ENCODE data around the gene RAB29.

The RAB29 gene

DNA sequence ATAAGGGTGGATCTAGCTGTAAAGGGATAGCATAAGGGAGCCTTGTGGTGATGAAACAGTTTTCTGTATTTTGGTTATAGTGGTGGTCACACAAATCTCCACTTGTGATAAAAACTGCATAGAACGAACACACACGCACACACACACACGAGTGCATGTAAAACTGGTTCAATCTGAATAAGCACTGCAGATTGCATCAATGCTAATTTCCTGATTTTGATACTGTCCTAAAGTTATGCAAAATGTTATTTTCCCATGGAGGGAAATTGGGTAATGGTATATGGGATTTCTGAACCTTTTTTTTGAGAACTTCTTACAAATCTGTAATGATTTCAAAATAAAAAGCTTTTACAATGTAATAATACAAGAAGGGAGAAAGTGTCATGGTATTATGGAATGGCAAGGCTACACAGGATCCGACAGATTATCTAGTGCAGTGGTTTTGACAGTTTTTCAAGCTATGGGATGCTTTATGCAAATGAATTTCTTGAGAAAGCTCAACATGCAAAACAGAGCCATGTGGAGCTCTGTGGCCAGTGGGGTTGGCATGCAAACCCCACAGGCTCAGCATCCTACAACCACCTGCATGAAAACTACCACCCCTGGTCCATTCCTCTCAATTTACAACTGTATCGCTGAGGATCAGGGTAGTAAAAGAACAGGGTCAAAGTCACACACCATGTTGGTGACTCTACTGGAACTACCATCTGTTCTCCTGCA is 18.9 kb upstream of the RAB29 start:
- DNase-seq (ENCODE audit: low read depth in 2 of 2), result no peak

DNA sequence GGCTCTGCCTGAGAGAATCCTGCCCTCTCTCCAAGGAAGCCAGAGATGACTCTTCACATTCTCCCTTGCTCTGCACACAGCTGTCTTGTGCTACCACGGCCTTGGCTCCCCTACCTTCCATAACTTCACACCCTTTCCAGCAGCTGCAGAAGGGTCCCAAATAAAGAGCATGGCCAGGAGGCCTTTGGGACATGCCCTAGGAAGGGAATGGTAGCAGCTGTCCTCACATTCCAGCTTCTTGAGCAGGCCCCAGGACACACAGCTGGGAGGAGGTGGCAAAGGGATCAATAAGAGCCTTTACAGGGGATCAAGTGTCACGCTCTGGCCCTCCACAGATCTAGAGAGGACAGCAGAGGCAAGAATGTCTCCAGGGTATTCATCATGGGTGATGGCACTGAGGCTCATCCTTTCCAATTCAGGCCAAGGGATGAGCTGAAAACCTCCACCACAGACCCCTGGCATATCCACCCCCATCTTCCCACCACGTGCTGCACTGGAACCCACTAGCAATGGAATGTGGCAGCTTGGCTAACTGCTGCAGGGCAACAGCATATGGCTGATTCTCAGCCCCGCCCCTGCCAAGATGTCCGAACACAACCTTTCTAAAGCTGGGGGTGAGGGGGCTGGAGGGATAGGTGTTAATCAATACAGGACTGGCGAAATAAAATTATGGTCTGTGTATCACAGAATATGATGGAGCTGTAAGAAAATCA is 17.8 kb upstream of the RAB29 start:
- no peak for DNase-seq (ENCODE audit: low read depth in 2 of 2)

DNA sequence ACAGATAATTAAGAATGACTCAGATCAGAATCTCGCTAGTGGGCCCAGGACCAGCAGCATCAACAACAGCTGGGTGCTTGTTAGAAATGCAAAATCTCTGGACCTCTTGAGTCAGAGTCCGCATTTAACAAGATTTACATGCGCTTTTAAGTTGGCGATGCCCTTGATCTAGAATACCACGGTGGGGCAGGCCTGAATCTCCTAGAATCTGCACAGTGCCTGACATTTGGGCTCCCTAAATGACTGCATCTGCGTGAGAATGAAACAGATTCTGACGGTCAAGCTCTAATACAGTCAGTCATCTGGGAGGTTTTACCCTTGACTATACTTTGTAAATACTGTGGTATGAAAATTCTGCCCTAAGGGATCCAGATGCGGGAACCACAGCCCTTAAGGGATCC is 17.2 kb upstream of the RAB29 start:
- no peak for DNase-seq (ENCODE audit: low read depth in 2 of 2)

DNA sequence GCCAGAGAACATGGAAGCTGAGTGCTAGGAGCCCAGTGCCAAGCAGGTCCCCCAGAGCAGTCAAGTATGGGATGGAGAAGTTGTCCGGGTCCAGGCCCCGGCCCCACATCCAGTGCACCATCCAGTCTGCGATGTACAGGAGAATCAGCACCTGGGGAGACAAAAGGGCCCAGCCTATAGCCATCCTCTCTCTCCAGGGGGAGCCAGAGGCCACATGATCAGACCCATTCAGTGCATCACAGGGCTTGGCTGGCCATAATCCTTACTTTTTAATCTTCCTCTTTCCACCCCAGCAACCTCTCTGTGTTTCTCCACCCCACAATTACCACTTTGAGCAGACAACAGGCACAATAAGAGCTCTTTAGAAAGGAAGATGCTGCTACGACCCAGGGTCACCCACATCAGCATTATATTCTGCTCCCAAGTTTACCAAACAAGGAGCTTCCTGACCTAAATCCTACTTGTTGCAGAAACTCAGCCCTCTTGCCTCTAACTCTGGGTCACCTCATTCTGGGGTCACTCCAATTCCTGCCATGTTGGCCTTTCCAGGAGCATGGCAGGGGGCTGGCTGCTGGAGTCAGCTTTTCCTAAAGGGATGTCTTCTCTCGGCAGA is 16.4 kb upstream of the RAB29 start:
- DNase-seq (ENCODE audit: low read depth in 2 of 2), result peak; percentile 35 to 42

DNA sequence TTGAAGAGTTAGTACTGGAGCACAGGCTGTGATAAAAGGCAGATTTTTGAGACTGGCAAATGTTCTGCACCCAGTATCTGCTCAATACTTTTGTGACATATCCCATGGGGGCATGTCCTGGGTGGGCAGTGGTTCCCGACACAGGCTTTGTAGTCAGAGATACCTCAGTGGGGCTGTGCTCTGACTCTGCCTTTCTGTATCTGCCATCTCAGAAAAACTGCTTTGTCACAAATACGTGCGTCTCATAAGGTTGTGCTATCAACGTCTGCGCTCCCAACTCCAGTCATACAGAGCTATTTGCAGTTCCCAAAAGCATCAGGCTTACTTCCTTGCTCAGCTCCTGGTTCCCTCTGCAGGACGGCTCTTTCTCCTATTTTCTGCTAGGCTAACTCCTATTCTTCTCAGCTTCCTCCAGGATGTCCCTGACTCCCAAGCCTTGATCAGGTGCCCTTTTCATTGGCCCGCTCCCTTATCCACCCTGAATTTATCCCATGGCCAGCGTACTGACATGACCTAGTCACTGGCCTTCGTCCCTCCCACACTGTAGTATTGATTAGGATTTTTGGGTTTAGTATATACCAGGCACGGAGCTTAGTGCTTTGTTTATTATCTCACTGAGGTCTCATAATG is 12.1 kb upstream of the RAB29 start:
- DNase-seq (ENCODE audit: low read depth in 2 of 2), result no peak

DNA sequence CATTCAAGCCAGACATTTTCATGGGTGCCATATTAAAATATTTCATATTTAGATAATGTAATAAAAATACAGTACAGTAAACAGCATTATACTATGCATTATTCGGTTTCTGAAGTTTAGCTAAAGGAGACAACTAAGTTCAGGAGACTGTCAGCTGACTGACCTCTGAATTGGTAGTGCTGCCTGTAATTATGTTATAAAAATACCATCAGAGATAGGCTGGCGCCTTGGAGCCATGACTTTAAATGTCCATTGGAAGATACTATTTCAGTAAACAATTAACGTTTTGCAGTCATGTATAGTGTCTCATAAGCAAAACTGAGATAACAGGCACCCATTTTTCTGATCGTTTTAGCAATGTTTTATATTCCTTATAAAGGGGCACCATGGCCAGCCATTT is 11.3 kb upstream of the RAB29 start:
- DNase-seq (ENCODE audit: low read depth in 2 of 2), result no peak

DNA sequence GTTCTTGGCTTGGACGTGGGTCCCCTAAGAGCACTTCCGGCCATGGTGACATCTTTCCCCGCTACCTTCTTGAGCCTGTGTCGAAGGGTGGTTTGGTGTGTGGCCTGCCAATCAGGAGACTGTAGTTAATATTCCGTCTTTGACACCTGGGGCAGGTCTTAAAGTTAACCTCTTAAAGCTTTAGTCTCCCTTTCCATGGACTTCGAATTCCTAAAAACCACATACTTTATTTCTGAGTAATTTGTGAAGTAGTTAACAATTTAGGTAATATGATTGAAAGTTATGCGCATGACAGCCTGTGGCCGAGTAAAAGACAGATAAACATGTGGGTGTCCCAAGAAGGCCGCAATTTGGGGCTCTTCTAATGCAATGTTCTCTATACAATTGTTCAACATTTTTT is 10.2 kb upstream of the RAB29 start:
- DNase-seq (ENCODE audit: low read depth in 2 of 2), result no peak

DNA sequence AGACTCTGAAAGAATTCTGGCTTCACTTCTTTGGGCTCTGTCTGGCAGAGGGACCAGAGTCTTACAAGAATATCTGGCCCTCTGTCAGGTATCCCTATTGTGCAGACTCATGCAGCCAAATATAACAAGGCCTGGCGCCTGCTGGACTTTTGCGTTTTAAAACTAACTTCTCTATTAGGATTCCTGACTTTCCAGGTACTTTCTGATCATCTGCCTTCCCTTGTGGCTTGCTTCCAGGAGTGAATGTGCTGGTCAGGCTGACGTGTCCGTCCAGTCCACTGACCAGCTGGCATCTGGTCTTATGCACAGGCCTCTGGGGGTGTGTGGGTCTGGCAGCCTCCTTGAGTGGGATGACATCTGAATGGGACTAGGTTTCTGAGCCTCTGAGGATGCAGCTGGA is 8.6 kb upstream of the RAB29 start:
- DNase-seq (ENCODE audit: low read depth in 2 of 2), result no peak

DNA sequence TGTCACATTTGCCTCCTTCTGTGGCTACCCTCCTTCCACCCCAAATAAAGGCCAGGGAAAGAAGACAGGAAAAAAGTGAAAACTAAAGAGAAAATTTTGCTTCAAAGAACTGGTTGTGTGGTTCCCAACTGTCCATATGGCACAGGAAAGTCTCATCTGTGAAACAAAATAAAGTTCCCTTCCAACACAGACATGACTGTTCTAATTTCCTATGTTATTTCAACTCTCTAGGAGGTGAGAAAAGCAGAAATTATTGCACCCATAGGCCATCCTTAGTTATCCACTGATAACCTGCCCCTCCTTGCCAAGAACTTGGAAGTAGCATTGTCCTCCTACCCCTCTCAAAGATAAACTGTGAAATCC is 8.1 kb upstream of the RAB29 start:
- no peak for DNase-seq (ENCODE audit: low read depth in 2 of 2)

DNA sequence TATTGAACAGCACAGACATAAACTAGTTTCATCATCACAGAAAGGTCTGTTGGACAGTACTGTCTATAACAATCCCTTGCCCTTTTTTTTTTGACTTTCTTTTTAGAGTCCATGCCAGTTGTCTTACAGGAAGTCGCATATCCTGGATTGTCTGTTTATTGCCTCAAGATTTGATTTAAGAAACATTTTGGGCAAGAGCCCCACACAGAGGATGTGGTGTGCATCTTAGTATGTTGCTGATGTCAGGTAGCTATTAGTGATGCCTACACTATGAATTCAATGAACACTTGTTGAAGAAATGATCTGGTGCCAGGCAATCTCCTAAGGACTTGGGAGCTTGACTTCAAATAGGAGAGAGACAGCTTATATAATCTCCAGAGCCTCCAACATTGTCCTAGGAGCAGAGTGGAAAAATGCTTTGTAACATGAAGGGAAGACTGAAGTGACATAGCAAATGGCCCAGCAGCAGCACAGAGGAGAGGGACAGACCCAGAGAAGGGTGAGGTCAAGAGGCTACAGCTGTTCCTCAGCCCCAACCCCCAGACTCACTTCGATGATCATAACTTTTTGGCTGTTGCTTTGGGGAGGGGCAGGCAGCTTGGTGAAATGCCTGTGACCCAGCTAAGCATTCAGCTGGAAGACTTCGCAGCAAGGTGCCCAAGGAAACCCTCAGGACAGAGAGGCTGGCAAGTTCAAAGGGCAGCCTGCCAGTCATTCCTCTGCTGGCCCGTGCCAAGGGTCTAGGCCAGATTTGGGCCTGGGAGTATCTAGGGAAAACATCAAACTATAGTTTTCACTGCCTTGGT is 7.5 kb upstream of the RAB29 start:
- DNase-seq (ENCODE audit: low read depth in 2 of 2), result no peak

DNA sequence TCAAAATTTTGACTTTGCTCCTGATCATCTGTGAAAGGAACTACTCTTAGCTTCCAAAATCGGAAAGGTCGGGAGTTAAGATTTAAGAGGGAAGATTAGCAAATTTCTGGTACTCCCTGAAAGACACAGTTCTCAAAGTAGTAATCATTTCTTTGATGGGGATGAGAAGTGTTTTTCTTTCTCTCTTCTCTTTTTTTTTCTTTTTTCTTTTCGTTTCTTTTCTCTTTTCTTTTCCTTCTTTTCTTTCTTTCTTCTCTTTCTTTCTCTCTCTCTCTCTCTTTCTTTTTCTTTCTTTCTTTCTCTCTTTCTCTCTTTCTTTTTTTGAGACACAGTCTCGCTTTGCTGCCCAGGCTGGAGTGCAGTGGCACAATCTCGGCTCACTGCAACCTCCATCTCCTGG is 5.1 kb upstream of the RAB29 start:
- DNase-seq (ENCODE audit: low read depth in 2 of 2), result no peak

DNA sequence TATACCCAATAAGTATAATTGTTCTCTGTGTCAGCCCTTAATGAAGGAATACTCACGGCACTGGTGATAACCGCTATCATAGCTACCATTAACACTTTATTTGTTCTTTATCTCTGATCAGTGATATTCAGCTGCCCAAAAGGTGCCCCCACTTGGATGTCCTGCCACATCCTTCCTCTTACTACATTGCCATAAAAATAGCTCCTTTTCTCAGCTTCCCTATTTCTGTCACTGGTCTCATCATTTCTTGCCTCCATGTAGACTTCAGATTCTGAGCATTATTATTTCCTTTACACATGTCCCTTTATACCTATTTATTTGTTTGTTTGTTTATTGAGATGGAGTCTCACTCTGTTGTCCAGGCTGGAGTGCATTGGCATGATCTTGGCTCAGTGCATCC is 2.7 kb upstream of the RAB29 start:
- no peak for DNase-seq (ENCODE audit: low read depth in 2 of 2)

DNA sequence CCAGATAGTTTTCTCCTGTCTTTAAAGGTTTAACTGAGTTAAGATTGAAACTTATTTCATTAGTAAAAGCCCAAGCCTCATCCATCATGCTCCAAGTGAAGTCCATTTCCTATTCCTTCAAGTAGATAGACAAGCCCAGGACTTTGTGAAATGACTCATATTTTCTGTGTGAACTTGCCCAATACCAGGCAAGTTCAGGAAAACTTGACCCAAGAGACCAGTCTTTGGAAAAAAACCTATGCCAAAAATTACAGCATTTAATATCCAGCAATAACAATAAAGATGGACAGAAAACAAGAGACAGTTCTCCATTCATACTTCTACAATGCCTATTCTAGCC is 405 bp upstream of the RAB29 start:
- no peak for DNase-seq (ENCODE audit: low read depth in 2 of 2)

DNA sequence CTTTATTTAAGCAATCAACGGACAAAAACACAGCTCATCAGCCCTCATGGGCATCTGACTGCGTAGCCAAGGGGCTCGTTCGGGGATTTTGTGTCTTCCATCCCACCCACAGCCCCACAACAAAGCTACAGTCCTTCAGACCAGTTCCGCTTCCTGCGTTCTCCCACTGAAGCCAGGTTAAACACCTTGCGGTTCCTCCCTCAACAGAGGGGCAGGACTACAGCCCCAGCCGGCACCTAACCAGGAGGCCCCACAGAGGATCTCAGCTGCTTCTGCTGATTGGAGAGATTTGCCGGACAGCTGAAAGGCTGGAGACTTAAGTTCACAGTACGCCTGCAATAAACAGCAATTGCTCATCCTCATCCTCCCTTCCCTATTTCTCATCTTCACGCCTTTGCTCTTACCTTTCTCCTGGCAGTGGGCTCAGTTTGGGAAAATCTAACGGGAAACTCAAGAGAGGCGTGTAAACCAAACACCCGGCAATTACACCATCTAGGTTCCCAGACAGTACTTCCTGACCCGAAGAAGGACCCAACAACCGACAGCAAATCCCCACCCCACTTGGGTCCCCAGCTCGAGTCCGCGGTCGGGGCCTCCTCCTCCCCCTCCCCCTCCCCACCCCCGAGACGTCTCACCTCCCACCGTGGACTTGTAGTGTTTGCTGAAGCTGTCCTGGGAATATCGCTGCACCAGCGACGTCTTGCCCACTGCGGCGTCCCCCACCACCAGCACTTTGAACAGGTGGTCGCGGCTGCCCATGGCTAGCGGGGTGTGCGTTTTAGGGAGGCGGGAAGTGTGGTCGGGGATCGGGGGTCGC is 876 bp downstream of the RAB29 start:
- peak; percentile 12 to 28 for DNase-seq (ENCODE audit: low read depth in 2 of 2)

DNA sequence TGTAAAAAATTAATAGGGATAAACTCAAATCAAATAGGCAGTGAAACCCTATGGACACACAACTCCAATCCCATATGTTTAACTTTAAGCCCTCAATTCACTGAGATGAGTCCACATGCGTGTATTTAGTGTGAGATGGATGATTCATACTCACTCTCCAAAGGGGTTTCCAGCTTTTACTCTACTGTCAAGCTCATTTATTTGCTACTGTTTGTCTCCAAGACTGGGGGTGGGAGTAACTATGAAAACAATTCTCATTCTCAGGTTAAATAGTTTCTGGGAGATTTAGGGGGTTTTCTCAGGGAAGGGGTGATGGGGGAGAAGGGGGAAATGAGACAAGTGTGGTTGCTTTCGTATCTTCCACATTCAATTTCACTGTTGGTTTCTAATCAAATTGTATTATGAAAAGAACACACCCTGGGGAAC is 2.7 kb downstream of the RAB29 start:
- no peak for DNase-seq (ENCODE audit: low read depth in 2 of 2)

DNA sequence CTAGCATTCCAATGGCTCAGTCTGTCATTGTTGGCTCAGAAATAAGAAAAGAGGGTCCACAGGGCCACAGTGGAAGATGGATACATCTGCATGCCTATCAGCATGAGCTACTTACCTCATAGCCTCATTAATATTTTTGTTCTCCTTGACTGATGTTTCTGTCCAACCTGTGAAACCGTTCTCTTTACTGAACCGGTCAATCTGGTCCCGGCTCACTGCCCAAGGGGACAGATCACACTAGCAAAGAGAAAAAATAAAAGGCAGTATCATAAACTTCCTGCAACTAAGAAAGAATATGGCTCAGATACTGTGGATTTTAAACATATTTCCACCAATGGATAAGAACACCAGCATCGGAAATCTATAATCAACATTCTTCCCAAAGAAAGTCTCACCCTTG is 4.7 kb downstream of the RAB29 start:
- DNase-seq (ENCODE audit: low read depth in 2 of 2), result no peak

DNA sequence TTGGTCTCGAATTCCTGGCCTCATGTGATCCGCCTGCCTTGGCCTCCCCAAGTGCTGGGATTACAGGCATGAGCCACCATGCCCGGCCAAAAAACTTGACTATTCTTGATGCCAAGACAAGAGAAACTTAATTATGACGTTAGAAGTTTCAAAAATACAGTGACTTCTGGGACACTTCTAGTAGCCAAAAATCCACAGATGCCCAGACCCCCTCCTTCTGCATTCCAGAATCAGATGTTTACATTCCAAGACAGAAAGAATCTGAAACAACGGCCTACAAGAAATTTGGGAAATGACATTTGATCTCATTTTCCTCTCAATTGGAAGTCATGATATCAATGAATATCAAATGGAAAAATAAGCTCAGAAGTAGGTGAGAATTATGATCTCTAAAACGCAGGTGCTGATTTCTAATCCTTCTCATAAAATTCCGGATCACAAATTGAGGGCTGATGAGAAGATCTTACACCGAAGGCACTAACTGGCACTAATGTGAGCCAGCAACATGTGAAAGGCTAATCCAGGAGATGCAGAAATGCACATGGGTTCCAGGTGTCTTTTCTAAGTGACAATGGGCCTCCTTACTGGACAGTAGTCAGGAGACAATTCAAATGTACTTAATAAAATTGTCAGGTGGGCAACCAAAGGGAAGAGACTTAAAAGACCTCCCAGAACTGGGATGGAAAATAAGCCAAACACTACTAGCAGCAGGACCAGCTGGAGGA is 5.5 kb downstream of the RAB29 start:
- no peak for DNase-seq (ENCODE audit: low read depth in 2 of 2)

DNA sequence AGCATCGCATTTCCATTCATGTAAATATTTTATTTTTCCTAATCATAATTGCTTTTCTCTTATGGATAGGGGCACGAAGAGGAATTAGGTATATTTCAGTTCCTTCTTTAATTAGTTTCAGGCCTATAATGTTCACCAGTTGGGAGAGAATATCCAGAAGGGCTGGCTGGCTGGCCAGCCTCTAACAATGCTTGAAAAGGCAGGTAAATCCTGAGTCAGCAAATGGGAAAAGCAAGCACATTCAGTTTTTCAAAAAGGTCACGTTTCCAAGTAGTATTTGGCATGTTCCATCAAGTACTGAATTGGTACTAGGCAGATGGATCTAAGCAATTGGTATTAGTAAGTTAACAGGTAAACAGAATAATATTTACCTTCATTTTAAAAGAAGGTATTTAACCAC is 8.0 kb downstream of the RAB29 start:
- DNase-seq (ENCODE audit: low read depth in 2 of 2), result no peak

DNA sequence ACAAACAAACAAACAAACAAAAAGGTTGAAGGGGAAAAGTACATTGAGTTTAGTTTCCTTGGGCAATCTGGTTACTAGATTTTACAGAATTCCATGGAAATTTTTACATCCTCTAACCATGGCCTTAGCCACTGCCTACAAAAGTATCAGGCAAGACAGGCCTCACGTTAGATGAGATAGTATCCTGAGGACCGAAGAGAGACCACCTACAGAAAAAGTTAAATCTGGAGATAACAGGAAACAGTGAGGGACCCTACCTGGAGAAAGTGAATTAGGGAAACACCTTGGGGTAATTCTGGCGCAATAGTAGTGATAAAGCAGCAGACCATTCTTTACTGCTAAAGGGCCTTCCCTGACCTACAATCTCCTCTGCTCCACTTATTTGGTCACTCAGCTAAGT is 8.7 kb downstream of the RAB29 start:
- no peak for DNase-seq (ENCODE audit: low read depth in 2 of 2)

DNA sequence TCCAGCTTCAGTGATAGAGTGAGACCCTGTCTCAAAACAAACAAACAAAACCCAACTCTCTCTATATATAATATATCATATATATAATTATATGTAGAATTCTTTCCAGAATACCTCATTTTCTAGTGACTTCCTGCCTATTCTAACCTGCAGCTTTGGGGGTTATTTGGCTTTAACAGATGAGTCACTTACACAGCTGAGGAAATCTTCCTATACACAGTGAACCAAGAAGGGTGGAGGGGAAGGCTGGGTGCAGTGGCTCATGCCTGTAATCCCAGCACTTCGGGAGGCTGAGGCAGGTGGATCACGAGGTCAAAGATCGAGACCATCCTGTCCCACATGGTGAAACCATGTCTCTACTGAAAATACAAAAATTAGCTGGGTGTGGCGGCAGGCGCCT is 9.2 kb downstream of the RAB29 start:
- DNase-seq (ENCODE audit: low read depth in 2 of 2), result no peak

DNA sequence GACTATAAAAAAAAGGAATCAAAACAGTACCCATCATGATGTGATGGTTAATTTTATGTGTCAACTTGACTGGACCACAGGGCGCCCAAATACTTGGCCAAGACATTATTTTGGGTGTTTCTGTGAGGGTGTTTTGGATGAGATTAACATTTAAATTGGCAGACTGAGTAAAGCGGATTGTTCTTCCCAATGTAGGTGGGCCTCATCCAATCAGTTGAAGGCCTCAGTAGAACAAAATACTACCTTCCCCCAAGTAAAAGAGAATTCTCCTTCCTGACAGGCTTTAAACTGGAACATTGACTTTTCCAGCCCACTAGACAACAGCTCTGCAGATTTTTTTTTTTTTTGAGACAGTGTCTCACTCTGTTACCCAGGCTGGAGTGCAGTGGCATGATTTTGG is 10.7 kb downstream of the RAB29 start:
- no peak for DNase-seq (ENCODE audit: low read depth in 2 of 2)
